Endodermal cell (in vitro differentiated cells): ENCODE data around the gene CALML6. TPM values are rescaled to one million over a fixed set of nuclear protein-coding genes. Genes with fewer than 3 reads are reported as not detected.

ENCODE experiments used
- DNase-seq: peaks from one replicate; pipeline ENCODE4 v3.0.0-alpha.2; 2017
- H3K27ac ChIP-seq: 2 replicates; pipeline ENCODE4 v1.5.1; 2013; ENCODE audit warnings: mild to moderate bottlenecking, low read depth, low read length, moderate library complexity
- H3K27me3 ChIP-seq: 2 replicates; pipeline ENCODE4 v1.6.1; 2013; ENCODE audit warnings: mild to moderate bottlenecking, low read length, moderate library complexity; ENCODE audit not compliant: insufficient read depth, control insufficient read depth, poor library complexity, severe bottlenecking
- H3K36me3 ChIP-seq: 2 replicates; pipeline ENCODE4 v1.7.0; 2013; ENCODE audit warnings: mild to moderate bottlenecking, low read length, moderate library complexity; ENCODE audit not compliant: control insufficient read depth, insufficient read depth
- H3K4me1 ChIP-seq: one replicate; pipeline ENCODE4 v1.7.0; 2013; ENCODE audit warnings: low read length; ENCODE audit not compliant: control insufficient read depth, insufficient read depth
- H3K4me3 ChIP-seq: 2 replicates; pipeline ENCODE4 v1.5.1; 2013; ENCODE audit warnings: mild to moderate bottlenecking, low read length, moderate library complexity
- H3K9ac ChIP-seq: 2 replicates; pipeline ENCODE4 v1.6.1; 2013; ENCODE audit warnings: mild to moderate bottlenecking, low read length, moderate library complexity; ENCODE audit not compliant: poor library complexity, severe bottlenecking; ENCODE audit errors: extremely low read depth
- H3K9me3 ChIP-seq: 2 replicates; pipeline ENCODE4 v1.6.1; 2013; ENCODE audit warnings: mild to moderate bottlenecking, low read length, moderate library complexity; ENCODE audit not compliant: control insufficient read depth
- H3K27ac Mint-ChIP-seq: 2 replicates; pipeline ENCODE4 v1.8.0; 2020; ENCODE audit warnings: mixed read lengths
- H3K27me3 Mint-ChIP-seq: 2 replicates; pipeline ENCODE4 v1.8.0; 2021; ENCODE audit warnings: mild to moderate bottlenecking, mixed read lengths; ENCODE audit not compliant: insufficient read depth
- H3K36me3 Mint-ChIP-seq: 2 replicates; pipeline ENCODE4 v1.8.0; 2020; ENCODE audit warnings: low read depth, mixed read lengths
- H3K4me1 Mint-ChIP-seq: 2 replicates; pipeline ENCODE4 v1.8.0; 2020; ENCODE audit warnings: mixed read lengths
- H3K4me3 Mint-ChIP-seq: 2 replicates; pipeline ENCODE4 v1.8.0; 2020; ENCODE audit warnings: mild to moderate bottlenecking, moderate library complexity, mixed read lengths
- H3K9me3 Mint-ChIP-seq: 2 replicates; pipeline ENCODE4 v1.8.0; 2020; ENCODE audit warnings: mild to moderate bottlenecking, mixed read lengths
- CTCF ChIP-seq: fragments of 200-600 bp; sonication (generic); conservative IDR thresholded peaks from 2 replicates; pipeline ENCODE4 v1.5.0; 2021; ENCODE audit warnings: antibody characterized with exemption, mild to moderate bottlenecking
- WGBS, 2 experiments: methylation state at CpG; one replicate each; pipeline versions ENCODE4 v1.1.5 to v1.1.7; 2013; ENCODE audit warnings: missing lambda C conversion rate in 2 of 2, mixed read lengths in 1 of 2; ENCODE audit not compliant: insufficient coverage in 1 of 2, insufficient read length in 1 of 2; 5-methylcytosine and 5-hydroxymethylcytosine counted together
- total RNA-seq, 2 donors: library from RNA; stranded (reverse); fragmentation: NEBNext Ultra II Directional in 1 of 2; extraction: Animal tissue kit (Norgen Biotek cat#: 25700) in 1 of 2; gene quantifications; 2 replicates in 1 of 2; 3 replicates in 1 of 2; pipeline ENCODE4 v1.2.1, GENCODE V29; 2021

The CALML6 gene
- total RNA-seq, 2 donors from 2014 or later = 0.89 to 1.4 TPM

GRCh38 chr1:1964811-1965210 lies 49.8 kb downstream of the CALML6 start:
- H3K4me3 Mint-ChIP-seq = no peak overlapping the region
- H3K36me3 Mint-ChIP-seq = no peaks in the 10 kb centered on the region
- no peaks in the 10 kb centered on the region for H3K9me3 ChIP-seq
- no peak overlapping the region for H3K27ac ChIP-seq
- 89 to 91% methylated on average over 17 to 25 of the region's 25 CpGs for WGBS, 2 experiments
- H3K27ac Mint-ChIP-seq = no peak overlapping the region
- no peaks in the 10 kb centered on the region for H3K27me3 ChIP-seq
- peaks cover 6% of the 10 kb centered on the region for H3K4me1 Mint-ChIP-seq
- no peak overlapping the region for H3K9ac ChIP-seq
- no peaks in the 10 kb centered on the region for H3K9me3 Mint-ChIP-seq
- no peak for TF ChIP-seq CTCF
- no peaks in the 10 kb centered on the region for H3K36me3 ChIP-seq
- no peaks in the 10 kb centered on the region for H3K27me3 Mint-ChIP-seq
- no peak for DNase-seq
- no peaks in the 10 kb centered on the region for H3K4me1 ChIP-seq
- no peak overlapping the region for H3K4me3 ChIP-seq

GRCh38 chr1:1965546-1965945 lies 50.5 kb downstream of the CALML6 start:
- Histone ChIP-seq H3K4me3 (no peak overlapping the region), H3K9ac (no peak overlapping the region), H3K36me3 (no peaks in the 10 kb centered on the region), H3K27ac (no peak overlapping the region), H3K4me1 (no peaks in the 10 kb centered on the region), H3K27me3 (no peaks in the 10 kb centered on the region), H3K9me3 (no peaks in the 10 kb centered on the region)
- no peak for TF ChIP-seq CTCF
- Mint-ChIP-seq H3K4me3 (no peak overlapping the region), H3K36me3 (no peaks in the 10 kb centered on the region), H3K27me3 (no peaks in the 10 kb centered on the region), H3K27ac (no peak overlapping the region), H3K4me1 (peaks cover 6% of the 10 kb centered on the region), H3K9me3 (no peaks in the 10 kb centered on the region)
- WGBS, 2 experiments = 89 to 96% methylated on average over 10 of the region's 10 CpGs
- no peak for DNase-seq

GRCh38 chr1:1966071-1966740 lies 51.1 kb downstream of the CALML6 start:
- no peak overlapping the region for H3K4me3 ChIP-seq
- 85 to 86% methylated on average over 30 to 36 of the region's 38 CpGs for WGBS, 2 experiments
- no peaks in the 10 kb centered on the region for H3K36me3 ChIP-seq
- H3K4me1 ChIP-seq = no peaks in the 10 kb centered on the region
- Mint-ChIP-seq H3K4me3 (no peak overlapping the region), H3K27ac (no peak overlapping the region), H3K36me3 (no peaks in the 10 kb centered on the region), H3K4me1 (peaks cover under 1% of the 10 kb centered on the region), H3K9me3 (peaks cover 2% of the 10 kb centered on the region), H3K27me3 (no peaks in the 10 kb centered on the region)
- no peaks in the 10 kb centered on the region for H3K27me3 ChIP-seq
- no peak overlapping the region for H3K9ac ChIP-seq
- H3K27ac ChIP-seq = no peak overlapping the region
- no peak for DNase-seq
- no peaks in the 10 kb centered on the region for H3K9me3 ChIP-seq
- TF ChIP-seq CTCF = no peak

Other genes starting within 250 kb of the CALML6 start
- 10 to 100 TPM; 51.2 to 56.9 TPM for gene SLC35E2B, start 222.5 kb upstream of the CALML6 start, total RNA-seq
- gene CDK11A, start 190.9 kb upstream of the CALML6 start, total RNA-seq = 10 to 100 TPM; 61.0 to 62.1 TPM
- gene NADK, start 136.8 kb upstream of the CALML6 start, total RNA-seq = 10 to 100 TPM; 75.2 to 81.6 TPM
- 100 to 1,000 TPM; 369 to 371 TPM for gene GNB1, start 24.2 kb upstream of the CALML6 start, total RNA-seq
- gene TMEM52, start 4.0 kb downstream of the CALML6 start, total RNA-seq = 1 to 10 TPM; 6.0 to 6.3 TPM
- gene CFAP74, start 88.5 kb downstream of the CALML6 start, total RNA-seq = under 1 TPM; 0.58 to 0.75 TPM
- not detected for gene GABRD, start 104.1 kb downstream of the CALML6 start, total RNA-seq
- gene PRKCZ, start 135.2 kb downstream of the CALML6 start, total RNA-seq = 10 to 100 TPM; 49.9 to 68.5 TPM